Activated CD8-positive, alpha-beta memory T cell treated with anti-CD3 and anti-CD28 coated beads for 4 hours (primary cell): Measurements from ENCODE around the gene NHLRC4.

ENCODE experiments used
- DNase-seq, 2 donors: peaks; one replicate each; pipeline ENCODE4 v3.0.0-alpha.2; 2020; ENCODE audit warnings: low read depth in 2 of 2

Gene NHLRC4

GRCh38 chr16:553601-554296 lies 13.1 kb upstream of the NHLRC4 start:
- no peak for DNase-seq

- no peak for DNase-seq
Observed at GRCh38 chr16:554297-554621, 12.5 kb upstream of the NHLRC4 start.

- no peak for DNase-seq
Observed at GRCh38 chr16:554640-555365, 12.0 kb upstream of the NHLRC4 start.

DNA sequence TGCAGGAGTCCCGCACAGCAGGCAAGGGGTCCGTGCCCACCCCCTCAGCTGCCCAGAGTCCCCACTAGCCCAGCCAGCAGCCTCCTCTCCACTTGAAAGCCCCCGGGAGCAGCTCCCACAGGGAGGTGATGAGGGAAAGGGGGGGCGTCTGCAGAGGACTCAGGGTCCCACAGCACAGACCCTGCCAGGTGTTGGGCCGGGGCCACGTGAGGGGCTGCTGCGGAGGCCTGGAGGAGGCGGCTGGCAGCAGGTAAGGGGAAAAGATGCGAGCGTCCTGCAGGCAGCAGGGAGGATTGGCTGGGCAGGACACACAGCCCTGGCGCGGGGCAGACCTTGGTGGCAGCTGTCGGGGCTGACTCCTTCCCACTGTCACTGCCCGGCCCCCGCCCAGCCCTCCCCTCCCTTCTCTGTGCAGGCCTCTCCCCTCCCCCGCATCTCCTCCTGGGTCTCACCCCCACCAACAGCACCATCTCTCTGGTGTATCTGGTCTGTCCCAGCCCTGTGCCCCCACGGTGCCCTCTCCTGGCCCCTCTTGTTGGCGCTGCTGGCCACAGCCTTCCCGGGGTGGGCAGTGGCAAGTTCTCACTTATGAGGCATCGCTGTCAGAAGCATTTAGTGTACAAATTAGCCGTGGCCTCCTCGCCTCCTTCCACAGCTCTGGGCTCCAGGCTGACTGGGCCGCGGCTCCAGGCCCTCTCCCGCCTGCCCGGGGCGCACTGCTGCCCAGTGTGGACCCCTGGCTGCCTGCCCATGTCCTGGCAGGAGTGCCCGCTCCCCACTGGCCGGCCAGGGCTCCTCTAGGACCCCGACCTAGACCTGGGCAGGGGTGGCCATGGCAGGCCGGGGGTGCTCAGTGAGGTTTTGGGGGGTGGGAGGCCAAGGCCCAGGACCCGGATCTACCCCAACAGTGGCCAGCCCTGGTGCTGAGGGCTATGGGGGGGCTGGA lies 11.0 kb upstream of the NHLRC4 start:
- no peak for DNase-seq

DNA sequence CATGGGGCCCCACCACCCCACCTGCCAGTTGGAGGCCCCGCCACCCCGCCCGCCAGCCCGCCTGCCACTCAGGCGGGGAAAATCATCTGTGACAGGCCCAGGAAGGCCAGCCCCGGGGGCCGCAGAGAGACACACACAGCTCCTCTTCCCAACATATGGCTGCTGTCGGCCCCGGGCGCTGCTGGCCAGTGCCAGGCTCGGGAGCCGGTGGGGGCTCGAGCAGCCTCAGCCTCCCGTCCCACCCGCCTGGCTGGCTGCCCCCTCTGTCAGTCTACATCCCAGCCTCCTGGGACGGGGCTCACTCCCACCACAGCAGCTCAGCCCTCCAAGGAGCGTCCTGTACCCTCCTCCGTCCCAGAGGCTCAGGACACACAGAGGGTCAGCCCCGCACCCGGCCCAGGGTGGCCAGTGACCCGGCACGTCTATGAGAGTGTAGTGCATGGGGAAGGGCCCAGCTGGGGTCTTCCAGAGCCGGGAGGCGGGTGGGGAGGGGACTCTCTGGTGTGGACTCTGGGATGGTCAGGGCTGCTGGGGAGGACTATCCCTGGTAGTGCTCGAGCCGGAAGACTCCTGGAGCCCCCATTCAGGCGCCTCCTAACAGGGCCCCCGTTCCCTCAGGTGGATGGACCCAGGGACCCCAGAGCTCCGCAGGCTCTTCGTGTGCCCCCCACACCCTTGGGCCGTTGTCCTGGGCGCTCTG lies 10.2 kb upstream of the NHLRC4 start:
- no peak for DNase-seq

DNA sequence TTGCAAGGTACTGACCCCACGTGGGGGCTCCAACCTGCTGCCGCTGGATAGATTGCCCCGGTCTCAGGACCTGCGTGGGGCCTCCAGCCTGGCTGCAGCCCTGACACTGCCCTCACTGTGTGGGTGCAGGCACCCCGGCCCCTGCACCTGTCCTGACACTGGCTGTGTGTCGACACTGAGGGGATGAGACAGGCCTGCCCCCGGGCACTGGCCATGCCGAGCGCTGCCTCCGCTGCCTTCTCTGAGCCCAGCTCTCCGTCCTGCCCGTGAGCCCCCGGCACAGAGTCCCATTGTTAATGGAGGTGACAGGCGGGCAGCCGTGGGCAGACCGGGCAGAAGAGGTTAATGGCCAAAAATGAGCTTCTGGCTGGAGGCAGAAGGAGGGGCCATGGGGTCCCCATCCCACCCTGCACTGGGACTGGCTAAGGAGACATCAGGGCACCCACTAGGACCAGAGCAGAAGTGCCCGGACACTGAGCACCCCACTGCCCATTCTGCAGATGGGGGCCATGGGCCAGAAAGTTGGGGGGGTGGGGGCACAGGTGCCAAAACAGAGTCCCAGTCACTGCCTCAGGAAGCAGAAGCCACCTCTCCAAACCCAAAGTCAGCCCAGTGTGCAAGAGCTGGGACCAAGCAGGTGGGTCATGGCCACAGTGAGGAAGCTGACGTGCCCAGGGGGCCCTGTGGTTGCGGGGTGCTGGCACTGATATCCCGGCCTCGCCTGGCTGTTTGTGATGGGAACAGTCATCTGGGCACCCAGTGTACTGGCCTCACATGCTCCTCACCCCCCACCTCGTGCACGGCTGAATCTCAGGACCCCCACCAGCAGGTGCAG lies 9.1 kb upstream of the NHLRC4 start:
- DNase-seq = no peak

DNA sequence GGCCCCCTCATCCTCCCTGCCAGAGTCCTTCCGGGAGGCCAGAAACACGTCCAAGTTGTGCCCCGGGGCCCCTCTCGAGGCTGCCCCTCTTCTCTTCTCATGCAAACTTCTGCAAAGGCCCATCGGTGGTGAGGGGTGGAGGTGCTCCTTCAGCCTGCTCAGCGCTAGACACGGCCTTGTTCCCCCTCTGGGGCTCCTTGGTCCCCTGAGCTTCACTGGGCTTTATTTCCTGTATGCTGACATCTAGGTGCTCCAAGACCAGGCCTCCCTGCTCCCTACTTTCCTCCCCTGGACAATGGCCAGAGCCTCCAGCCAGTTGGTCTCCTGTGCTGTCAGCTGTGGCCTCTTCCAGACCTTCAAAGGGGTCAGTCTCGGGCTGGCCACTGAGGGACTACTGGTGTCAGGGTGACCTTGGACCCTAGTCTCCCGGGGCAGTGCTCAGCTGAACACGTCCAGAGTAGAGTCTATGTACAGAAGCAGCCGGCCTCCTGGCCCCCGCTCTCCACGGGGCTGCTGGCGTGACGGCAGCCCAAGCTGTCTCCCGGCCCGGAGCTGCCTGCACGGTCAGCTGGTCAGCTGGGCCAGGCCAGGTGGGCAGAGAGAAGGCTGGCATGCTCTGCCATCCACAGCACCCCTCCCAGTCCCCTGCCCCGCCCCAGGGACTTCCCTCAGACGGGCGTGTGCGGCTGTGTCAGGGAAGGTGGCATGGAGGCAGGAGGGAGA lies 8.3 kb upstream of the NHLRC4 start:
- no peak for DNase-seq

GRCh38 chr16:559021-559380 lies 7.8 kb upstream of the NHLRC4 start:
- DNase-seq = no peak

DNA sequence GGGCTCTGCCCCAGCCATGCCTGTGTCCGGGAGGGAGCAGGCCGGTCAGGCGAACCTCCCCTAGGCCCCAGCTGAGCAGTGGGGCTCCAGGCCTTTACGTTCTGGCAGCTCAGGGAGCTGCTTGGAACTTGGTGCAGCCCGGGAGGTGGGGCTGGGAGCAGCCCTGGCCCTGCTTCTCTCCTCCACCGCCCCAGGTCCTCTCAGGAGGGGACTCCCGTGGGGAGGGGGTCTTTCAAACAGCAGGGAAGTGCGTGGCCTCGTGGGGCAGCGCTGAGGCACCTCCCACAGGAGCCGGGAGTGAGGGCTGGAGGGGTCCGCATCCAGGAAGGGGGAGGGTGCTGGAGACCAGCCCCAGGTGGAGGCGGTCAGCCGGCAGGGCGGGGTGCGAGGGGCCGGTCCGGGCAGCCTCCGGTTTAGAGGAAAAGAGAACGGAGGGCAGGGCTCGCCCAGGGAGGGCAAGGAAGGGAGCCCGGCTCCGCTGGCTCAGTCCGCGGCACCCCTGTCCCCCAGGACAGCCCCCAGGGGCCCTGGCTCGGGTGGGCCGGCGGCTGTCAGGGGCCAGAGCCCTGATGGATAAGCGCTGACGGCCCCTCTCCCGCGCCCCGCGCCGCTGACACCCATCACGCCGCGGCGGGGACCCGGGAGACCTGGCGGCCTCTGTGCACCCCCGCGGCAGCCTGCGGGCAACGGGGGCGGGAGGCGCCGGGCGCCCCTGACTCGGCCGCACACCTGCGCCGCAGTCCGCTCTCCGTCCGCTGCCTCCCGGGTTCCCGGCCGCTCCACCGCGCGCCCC lies 7.2 kb upstream of the NHLRC4 start:
- no peak for DNase-seq

- DNase-seq = no peak
Observed at GRCh38 chr16:560204-560700, 6.6 kb upstream of the NHLRC4 start, which contains the start of gene PRR35. PRR35 (plus strand) TSS chr16:560394; CDS start chr16:563295, 2,901 bp downstream.

DNA sequence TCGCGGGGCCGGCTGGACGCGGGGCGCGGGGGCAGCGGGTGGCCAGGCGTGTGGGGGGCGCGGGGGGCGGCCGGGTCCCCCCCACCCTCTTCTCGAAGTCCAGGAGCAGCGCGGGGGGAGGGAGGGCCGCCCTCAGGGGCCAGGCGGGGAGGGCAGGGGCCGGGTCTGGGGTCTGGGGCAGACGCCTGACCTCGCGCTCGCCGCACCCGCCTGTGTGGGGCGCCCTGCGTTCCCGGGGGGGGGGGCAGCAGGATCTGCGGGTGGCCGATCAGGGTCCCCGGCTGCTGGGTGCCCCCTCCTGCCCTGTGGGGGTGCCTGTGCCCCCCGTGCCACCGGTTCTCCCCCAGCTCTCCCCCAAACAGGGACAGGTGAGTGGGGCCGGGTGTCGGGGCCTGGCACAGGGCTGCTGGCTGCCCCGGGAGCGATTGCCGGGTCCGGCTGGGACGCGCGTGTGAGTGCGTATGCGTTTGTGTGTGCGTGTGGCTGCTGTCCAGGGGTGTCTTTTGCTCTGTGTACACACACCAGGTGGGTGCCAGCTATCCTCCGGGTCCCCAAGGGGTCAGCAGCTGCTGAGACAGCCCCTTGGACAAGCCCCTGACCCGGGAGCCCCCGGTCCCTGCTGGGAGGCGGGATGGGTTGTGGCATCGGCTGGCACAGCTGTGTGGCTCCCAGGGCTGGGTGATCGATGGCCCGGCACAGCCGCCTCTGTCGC lies 5.9 kb upstream of the NHLRC4 start:
- DNase-seq = no peak

- DNase-seq = no peak
Observed at GRCh38 chr16:561413-561794, 5.4 kb upstream of the NHLRC4 start.

DNA sequence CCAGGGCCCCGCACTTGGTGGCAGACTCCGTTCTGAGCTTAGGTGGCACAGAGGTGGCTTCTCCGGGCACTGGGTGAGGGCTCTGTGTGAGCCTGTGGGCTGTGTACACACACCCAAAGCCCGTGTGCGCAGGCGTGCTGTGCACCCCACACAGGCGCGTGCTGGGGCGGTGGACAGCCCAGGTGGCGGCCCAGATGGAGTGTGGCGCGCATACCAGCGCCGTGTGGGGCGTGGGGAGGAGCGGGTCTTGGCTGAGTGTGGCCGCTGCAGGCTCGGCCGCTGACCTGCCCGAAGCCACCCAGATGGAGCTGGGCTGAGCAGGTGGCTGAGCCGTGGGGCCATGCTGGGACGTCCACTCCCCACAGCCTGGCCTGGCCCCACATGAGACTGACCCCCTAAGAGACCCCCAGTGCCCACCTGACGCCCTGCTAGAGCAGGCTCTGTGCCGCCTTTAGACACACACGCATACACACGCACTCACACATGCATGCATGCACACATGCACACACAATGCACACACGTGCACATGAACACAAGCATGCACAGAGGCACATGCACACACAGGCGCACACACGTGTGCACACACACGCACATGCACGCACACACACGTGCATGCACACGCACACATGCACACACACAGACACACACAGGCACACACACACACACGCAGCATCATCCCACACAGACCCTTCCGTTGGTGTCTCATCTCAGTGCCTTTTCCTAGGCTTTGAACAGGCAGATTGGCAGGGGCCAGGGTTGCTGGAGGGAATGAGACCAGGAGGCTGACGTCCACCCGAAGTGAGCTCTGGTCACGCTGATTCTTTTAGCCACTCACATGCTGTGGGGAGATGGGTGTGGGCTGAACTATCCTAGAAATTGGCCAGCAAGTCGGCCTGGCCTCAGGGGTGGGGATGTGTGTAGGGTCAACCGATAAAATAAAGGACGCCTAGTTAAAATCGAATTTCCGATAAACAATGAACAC lies 4.6 kb upstream of the NHLRC4 start:
- DNase-seq = no peak

- DNase-seq = no peak
Observed at GRCh38 chr16:563072-563644, 3.6 kb upstream of the NHLRC4 start.

DNA sequence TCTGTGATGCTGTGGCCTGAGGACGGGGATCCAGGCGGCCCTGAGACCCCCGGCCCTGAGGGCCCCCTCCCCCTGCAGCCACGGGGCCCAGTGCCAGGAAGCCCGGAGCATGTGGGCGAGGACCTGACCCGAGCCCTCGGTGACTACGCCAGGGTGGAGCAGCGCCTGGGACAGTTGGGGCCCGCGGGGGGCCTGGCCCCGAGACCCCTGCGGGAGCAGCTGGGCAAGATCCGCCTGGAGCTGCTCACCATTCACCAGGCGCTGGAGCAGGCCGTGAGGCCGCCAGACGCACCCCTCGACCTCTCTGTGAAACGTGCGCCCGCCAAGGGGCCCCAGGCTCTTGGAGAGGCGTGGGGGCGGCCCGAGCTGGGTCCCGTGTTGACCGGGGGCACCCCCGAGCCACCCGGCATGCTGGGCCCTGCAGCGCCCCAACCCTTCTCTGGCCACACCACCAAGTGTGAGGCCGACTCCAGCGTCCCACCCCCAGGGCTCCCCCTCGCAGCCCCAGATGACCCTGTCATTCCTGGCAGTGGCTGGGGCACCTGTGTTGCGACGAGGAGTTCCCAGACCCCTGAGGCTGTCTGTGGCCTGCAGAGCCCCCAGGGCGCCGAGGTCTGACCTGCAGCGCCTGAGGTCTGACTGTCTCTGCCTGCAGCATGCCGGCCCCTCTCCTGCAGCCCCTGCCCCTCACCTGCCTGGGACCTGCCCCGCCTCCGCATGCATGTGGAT lies 2.0 kb upstream of the NHLRC4 start:
- DNase-seq = no peak
